Calu3 (cell line): ENCODE measurements around the gene MAPK1. TPM values are rescaled to one million over a fixed set of nuclear protein-coding genes. Genes with fewer than 3 reads are reported as not detected.
"Not testable (repeated sequence)": the region's sequence is repeated elsewhere in the genome, so short reads cannot be mapped to it uniquely, and the experiment has no call there.

Source experiments
- BruUV-seq: library from RNA; stranded (reverse); fragments of 400-500 nt; replicated peaks from 2 replicates; lab custom pipeline; 2021; lab: Mats Ljungman, UMichigan
- CTCF ChIA-PET: fragments of 300-600 bp; sonication (Branson Sonifier 250); formaldehyde crosslinking; loops from one replicate; lab custom pipeline; 2022; ENCODE audit warnings: antibody characterized with exemption; lab: Charles Lee
- DNase-seq: peaks from one replicate; pipeline ENCODE4 v3.0.0; 2022
- H3K27ac Mint-ChIP-seq: one replicate; pipeline ENCODE4 v1.8.0; 2022; ENCODE audit warnings: mixed read lengths; ENCODE audit not compliant: unreplicated experiment
- H3K27me3 Mint-ChIP-seq: one replicate; pipeline ENCODE4 v1.8.0; 2022; ENCODE audit warnings: mixed read lengths; ENCODE audit not compliant: unreplicated experiment
- H3K36me3 Mint-ChIP-seq: one replicate; pipeline ENCODE4 v1.8.0; 2022; ENCODE audit warnings: mild to moderate bottlenecking, moderate library complexity, mixed read lengths; ENCODE audit not compliant: insufficient read depth, unreplicated experiment
- H3K4me1 Mint-ChIP-seq: one replicate; pipeline ENCODE4 v1.8.0; 2022; ENCODE audit warnings: mild to moderate bottlenecking, low read depth, mixed read lengths; ENCODE audit not compliant: unreplicated experiment
- H3K4me3 Mint-ChIP-seq: one replicate; pipeline ENCODE4 v1.8.0; 2022; ENCODE audit warnings: mild to moderate bottlenecking, low read depth, moderate library complexity, mixed read lengths; ENCODE audit not compliant: unreplicated experiment
- H3K9me3 Mint-ChIP-seq: one replicate; pipeline ENCODE4 v1.8.0; 2022; ENCODE audit warnings: low read depth, mixed read lengths; ENCODE audit not compliant: unreplicated experiment
- CTCF ChIP-seq: fragments of 200-600 bp; IDR thresholded peaks from one replicate; pipeline ENCODE4 v1.8.0; 2022; ENCODE audit warnings: antibody characterized with exemption; ENCODE audit not compliant: unreplicated experiment
- intact Hi-C: fragments of 100-400 bp; cut with micrococcal nuclease; formaldehyde crosslinking; loops from one replicate; pipeline ENCODE4 v1.10.0; 2022; ENCODE audit not compliant: unreplicated experiment
- total RNA-seq: library from RNA; stranded (reverse); gene quantifications from 2 replicates; pipeline ENCODE4 v1.2.3, GENCODE V29; 2022

Gene MAPK1
- total RNA-seq, 1 experiment from 2014 or later: 157 TPM

- DNase-seq: no peak
- H3K4me3 Mint-ChIP-seq: no peak overlapping the region
- intact Hi-C loops: no loop called here
- no peaks in the 10 kb centered on the region for H3K9me3 Mint-ChIP-seq
- H3K27me3 Mint-ChIP-seq: peaks cover 12% of the 10 kb centered on the region
- TF ChIP-seq CTCF: no peak
- CTCF ChIA-PET: no interaction called here
- no TSS peak for BruUV-seq
- H3K27ac Mint-ChIP-seq: peak overlapping the region; percentile 1
- no peaks in the 10 kb centered on the region for H3K4me1 Mint-ChIP-seq
- no peaks in the 10 kb centered on the region for H3K36me3 Mint-ChIP-seq
These were observed 9.2 kb upstream of the MAPK1 start for GRCh38 chr22:21876486-21877176.

- H3K9me3 Mint-ChIP-seq, DNase-seq, H3K4me1 Mint-ChIP-seq, H3K36me3 Mint-ChIP-seq, H3K27me3 Mint-ChIP-seq, H3K4me3 Mint-ChIP-seq, H3K27ac Mint-ChIP-seq, intact Hi-C loops, CTCF ChIA-PET, BruUV-seq: not testable (repeated sequence)
These were observed 7.5 kb upstream of the MAPK1 start for GRCh38 chr22:21874953-21875352.

GRCh38 chr22:21873619-21874018 lies 6.2 kb upstream of the MAPK1 start:
- no peaks in the 10 kb centered on the region for H3K27me3 Mint-ChIP-seq
- no peak overlapping the region for H3K27ac Mint-ChIP-seq
- DNase-seq: no peak
- H3K36me3 Mint-ChIP-seq: no peaks in the 10 kb centered on the region
- no peaks in the 10 kb centered on the region for H3K4me1 Mint-ChIP-seq
- intact Hi-C loops: no loop called here
- CTCF ChIA-PET: no interaction called here
- TF ChIP-seq CTCF: no peak
- no peak overlapping the region for H3K4me3 Mint-ChIP-seq
- no TSS peak for BruUV-seq
- H3K9me3 Mint-ChIP-seq: no peaks in the 10 kb centered on the region

GRCh38 chr22:21872741-21873140 lies 5.3 kb upstream of the MAPK1 start:
- H3K36me3 Mint-ChIP-seq, H3K4me1 Mint-ChIP-seq, BruUV-seq, H3K27me3 Mint-ChIP-seq, intact Hi-C loops, CTCF ChIA-PET, DNase-seq, H3K4me3 Mint-ChIP-seq, H3K9me3 Mint-ChIP-seq, H3K27ac Mint-ChIP-seq: not testable (repeated sequence)

- TF ChIP-seq CTCF: no peak
- Mint-ChIP-seq H3K27me3 (no peaks in the 10 kb centered on the region), H3K36me3 (peaks cover 32% of the 10 kb centered on the region), H3K9me3 (peaks cover 3% of the 10 kb centered on the region), H3K4me1 (peaks cover 26% of the 10 kb centered on the region), H3K4me3 (no peak overlapping the region), H3K27ac (no peak overlapping the region)
- intact Hi-C loops: loop anchor here (10.0 kb wide), 1 partner anchor 54 kb away; no protein-coding TSS in a partner anchor
- BruUV-seq: no TSS peak
- DNase-seq: no peak
- CTCF ChIA-PET: no interaction called here
These were observed 1.2 kb upstream of the MAPK1 start for GRCh38 chr22:21868651-21869050.
